Skeletal muscle tissue (tissue), 4 donors: ENCODE measurements around the gene TMEM239. TPM values are rescaled to one million over a fixed set of nuclear protein-coding genes. Genes with fewer than 3 reads are reported as not detected.
"Not testable (repeated sequence)": the region's sequence is repeated elsewhere in the genome, so short reads cannot be mapped to it uniquely, and the experiment has no call there.

ENCODE experiments used
- H3K27ac ChIP-seq: one replicate; pipeline ENCODE4 v1.7.0; 2013; ENCODE audit warnings: mild to moderate bottlenecking, low read depth, low read length, inconsistent platforms
- H3K27me3 ChIP-seq, 3 donors: one replicate each; pipeline ENCODE4 v1.7.0; 2013; ENCODE audit warnings: low read length in 3 of 3; ENCODE audit not compliant: control insufficient read depth in 3 of 3, insufficient read depth in 3 of 3
- H3K36me3 ChIP-seq, 3 donors: one replicate each; pipeline ENCODE4 v1.7.0; 2013; ENCODE audit warnings: low read length in 3 of 3; ENCODE audit not compliant: control insufficient read depth in 3 of 3, insufficient read depth in 3 of 3
- H3K4me1 ChIP-seq, 3 donors: one replicate each; pipeline ENCODE4 v1.7.0; 2013; ENCODE audit warnings: low read length in 3 of 3, mild to moderate bottlenecking in 3 of 3; ENCODE audit not compliant: control insufficient read depth in 3 of 3, insufficient read depth in 3 of 3
- H3K4me3 ChIP-seq, 3 donors: one replicate each; pipeline ENCODE4 v1.7.0; 2013; ENCODE audit warnings: low read length in 3 of 3
- H3K9ac ChIP-seq, 3 donors: one replicate each; pipeline ENCODE4 v1.7.0; 2013; ENCODE audit warnings: low read length in 3 of 3, mild to moderate bottlenecking in 3 of 3, moderate library complexity in 2 of 3, low read depth in 1 of 3
- H3K9me3 ChIP-seq, 3 donors: one replicate each; pipeline ENCODE4 v1.7.0; 2013; ENCODE audit warnings: low read length in 3 of 3; ENCODE audit not compliant: control insufficient read depth in 3 of 3
- total RNA-seq: library from RNA; depleted of rRNA; stranded (reverse); fragments of >200 nt; gene quantifications from one replicate; pipeline ENCODE4 v1.2.3, GENCODE V29; 2014
- donor health status: Osteomylitis.

TMEM239 gene
- total RNA-seq = not detected

DNA sequence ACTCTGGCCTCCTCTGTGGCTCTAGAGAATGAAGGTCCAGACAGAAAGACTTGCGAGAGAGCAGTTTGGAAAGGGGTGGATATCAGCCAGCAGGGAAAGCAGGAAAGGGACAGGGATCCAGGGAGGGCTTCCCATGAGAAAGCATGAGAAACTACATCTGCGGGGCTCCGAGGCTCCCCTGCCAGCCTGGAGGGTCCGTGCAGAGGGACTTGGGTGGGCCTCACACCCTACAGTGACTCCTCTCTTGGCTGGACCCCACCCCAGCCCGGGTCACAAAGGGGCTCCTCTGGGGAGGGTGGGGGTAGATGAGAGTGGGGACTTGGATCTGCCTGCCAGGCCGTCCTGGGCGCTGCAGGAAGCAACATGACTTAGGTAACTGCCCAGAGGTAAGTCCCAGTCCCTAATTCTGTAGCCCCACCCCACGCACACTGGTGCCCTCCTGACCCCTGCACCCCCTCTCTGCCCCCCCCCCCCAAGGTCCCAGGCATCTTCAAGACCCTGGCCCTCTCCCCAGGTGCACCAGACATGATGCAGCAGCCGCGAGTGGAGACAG is at the start of gene TMEM239:
TSS of gene TMEM239 (plus strand) at position 335 of the 553 bp plus-strand sequence. CDS start at position 526, 191 bp downstream.
- no peak within 1 kb of the TSS for H3K27ac ChIP-seq
- peaks cover 21 to 28% (median 27%) of the 10 kb centered on the region in 3 donors for H3K27me3 ChIP-seq

DNA sequence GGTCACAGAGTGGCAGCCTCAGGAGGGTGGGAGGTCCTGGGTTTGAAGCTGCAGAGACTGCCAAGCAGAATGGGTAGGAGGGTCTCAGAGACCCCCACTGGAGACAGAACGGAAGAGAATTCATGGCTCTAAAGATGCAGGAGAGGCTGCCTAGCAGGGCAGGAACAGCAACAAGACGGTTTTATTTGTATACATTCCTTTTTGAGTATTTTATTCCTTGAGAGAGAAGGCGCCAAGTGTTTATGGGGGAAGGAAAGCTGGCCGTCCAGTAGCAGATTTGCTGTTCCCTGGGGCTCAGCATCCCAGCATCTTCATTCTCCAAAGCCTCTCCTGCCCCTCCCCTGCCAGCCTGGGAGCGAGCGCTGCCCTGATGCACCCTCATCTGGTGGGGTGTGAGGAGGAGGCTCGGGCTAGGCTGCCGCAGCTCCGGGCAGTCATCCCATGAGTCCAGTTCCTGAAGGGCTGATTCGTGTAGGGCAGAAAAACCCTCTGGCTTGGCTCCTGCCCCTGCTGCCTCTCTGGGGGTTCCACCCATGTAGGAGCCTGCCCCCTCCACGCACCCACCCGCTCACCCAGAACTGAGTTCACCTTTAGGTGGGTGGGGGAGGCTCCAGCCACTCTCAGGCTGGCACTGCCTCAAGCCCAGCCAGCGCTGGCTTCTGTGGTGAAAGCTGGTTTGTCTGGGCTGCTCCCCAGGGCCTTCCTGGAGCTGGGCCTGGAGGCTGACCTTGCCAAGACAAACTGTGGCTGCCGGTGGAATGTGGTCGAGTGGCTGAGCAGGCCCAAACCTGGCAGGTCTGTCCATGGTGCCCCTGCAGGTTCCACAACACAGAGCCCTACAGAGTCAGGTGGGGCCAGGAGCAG is 48.2 kb upstream of the TMEM239 start:
- Histone ChIP-seq H3K9ac (no peak overlapping the region), H3K4me1 (peaks cover 0 to 7% (median 0%) of the 10 kb centered on the region in 3 donors), H3K27ac (no peak overlapping the region), H3K36me3 (no peaks in the 10 kb centered on the region), H3K4me3 (no peak overlapping the region), H3K27me3 (peaks cover 15 to 39% (median 34%) of the 10 kb centered on the region in 3 donors), H3K9me3 (peaks cover 0 to 2% (median 0%) of the 10 kb centered on the region in 3 donors)

More for the DNA sequence above, at the start of gene TMEM239:
- peaks cover 0 to 3% (median 2%) of the 10 kb centered on the region in 3 donors for H3K9me3 ChIP-seq
- no peak within 1 kb of the TSS for H3K4me3 ChIP-seq
- peaks cover 0 to 13% (median 0%) of the 10 kb centered on the region in 3 donors for H3K4me1 ChIP-seq
- H3K9ac ChIP-seq = no peak within 1 kb of the TSS
- H3K36me3 ChIP-seq = no peaks in the 10 kb centered on the region

DNA sequence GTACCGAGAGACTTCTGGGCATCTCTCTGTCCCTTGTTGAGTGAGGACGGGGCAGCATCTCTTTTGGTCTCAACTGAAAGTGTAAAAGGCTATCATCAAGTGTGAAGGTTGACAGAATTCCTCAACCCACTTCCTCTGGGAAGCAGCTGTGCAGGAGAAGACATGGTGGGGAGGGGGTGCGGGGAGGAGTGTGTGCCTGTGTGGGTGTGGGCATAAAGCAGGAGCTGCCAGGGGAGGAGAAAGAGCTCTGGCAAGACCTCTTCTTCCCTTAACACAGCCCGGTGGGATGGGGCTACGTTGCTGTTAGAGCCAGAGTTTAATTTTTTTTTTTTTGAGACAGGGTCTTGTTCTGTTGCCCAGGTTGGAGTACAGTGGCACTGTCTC is 47.5 kb upstream of the TMEM239 start:
- peaks cover 0 to 7% (median 0%) of the 10 kb centered on the region in 3 donors for H3K4me1 ChIP-seq
- no peaks in the 10 kb centered on the region for H3K36me3 ChIP-seq
- no peak overlapping the region for H3K27ac ChIP-seq
- no peak overlapping the region for H3K4me3 ChIP-seq
- peaks cover 0 to 2% (median 0%) of the 10 kb centered on the region in 3 donors for H3K9me3 ChIP-seq
- H3K9ac ChIP-seq = no peak overlapping the region
- peaks cover 15 to 36% (median 29%) of the 10 kb centered on the region in 3 donors for H3K27me3 ChIP-seq

DNA sequence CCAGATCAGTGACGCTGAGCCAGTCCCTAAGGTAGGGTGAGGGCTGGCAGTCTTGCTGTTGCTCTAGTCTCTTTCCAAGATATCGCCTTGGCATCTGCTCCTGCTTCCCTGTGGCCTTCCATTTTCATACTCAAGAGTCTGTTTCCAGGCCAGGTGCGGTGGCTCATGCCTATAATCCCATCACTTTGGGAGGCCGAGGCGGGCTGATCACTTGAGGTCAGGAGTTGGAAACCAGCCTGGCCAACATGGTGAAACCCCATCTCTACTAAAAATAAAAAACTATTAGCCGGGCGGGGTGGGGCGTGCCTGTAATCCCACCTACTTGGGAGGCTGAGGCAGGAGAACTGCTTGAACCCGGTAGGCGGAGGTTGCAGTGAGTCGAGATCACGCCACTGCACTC is 46.1 kb upstream of the TMEM239 start:
- H3K9me3 ChIP-seq, H3K4me1 ChIP-seq, H3K9ac ChIP-seq, H3K4me3 ChIP-seq, H3K36me3 ChIP-seq, H3K27ac ChIP-seq: not testable (repeated sequence)
- peaks cover 15 to 30% (median 23%) of the 10 kb centered on the region in 3 donors for H3K27me3 ChIP-seq

DNA sequence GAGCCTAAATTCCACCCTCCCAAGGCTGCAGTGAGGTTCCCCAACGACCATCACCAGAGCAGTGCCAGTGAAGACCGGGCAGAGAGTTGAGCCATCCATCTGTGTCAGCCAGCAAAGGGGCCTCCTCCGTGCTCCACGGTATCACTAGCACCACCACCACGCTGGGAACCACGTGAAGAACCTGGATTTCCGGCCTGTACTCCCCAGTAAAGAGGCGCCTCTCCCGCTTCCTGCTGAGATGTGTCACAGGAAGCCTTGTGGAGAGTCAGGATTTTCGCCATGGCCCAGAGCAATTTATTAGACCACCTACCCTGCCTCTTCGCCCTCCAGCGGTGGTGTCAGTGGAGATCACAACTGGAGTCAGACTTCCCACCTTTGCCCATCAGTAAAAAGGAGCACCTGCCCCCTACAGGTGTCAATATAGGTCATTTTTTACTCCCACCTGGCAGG is 44.5 kb upstream of the TMEM239 start:
- Histone ChIP-seq H3K27me3 (peaks cover 15 to 30% (median 23%) of the 10 kb centered on the region in 3 donors), H3K4me3 (no peak overlapping the region), H3K9ac (no peak overlapping the region), H3K4me1 (peaks cover 0 to 7% (median 0%) of the 10 kb centered on the region in 3 donors), H3K36me3 (no peaks in the 10 kb centered on the region), H3K27ac (no peak overlapping the region), H3K9me3 (peaks cover 0 to 3% (median 2%) of the 10 kb centered on the region in 3 donors)

DNA sequence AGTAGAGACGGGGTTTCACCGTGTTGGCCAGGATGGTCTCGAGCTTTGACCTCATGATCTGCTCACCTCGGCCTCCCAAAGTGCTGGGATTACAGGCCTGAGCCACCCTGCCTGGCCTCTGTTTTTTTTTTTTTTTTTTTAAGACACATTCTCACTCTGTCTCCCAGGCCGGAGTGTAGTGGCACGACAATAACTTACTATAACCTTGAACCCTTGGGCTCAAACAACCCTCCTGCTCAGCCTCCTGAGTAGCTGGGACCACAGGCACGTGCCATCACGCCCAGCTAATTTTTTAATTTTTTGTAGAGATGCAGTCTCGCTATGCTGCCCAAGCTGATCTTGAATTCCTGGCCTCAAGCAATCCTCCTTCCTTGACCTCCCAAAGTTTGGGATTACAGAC is 42.4 kb upstream of the TMEM239 start:
- no peaks in the 10 kb centered on the region for H3K4me1 ChIP-seq
- H3K36me3 ChIP-seq = no peaks in the 10 kb centered on the region
- no peak overlapping the region for H3K4me3 ChIP-seq
- no peak overlapping the region for H3K9ac ChIP-seq
- no peak overlapping the region for H3K27ac ChIP-seq
- peaks cover 0 to 3% (median 2%) of the 10 kb centered on the region in 3 donors for H3K9me3 ChIP-seq
- peaks cover 8 to 22% (median 9%) of the 10 kb centered on the region in 3 donors for H3K27me3 ChIP-seq

DNA sequence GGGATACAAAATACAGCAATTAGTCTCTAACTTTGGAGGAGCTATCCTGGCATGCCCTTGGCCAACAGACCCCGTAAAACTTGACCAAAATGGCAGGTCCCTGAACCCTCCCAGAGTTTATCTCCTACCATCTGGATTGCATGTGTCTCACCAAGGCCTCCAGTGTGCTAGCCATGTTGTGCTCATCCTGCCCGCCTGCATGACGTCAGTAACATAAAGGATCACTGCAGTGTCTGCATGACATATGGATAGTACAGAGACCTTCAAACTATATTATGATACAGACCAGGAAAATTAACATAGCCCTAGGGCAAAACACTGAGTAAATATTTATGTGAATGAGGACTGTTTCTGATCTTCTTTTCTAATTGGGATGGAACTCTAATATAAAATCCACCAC is 41.0 kb upstream of the TMEM239 start:
- Histone ChIP-seq H3K9ac (no peak overlapping the region), H3K27me3 (peaks cover 0 to 13% (median 0%) of the 10 kb centered on the region in 3 donors), H3K36me3 (no peaks in the 10 kb centered on the region), H3K4me1 (no peaks in the 10 kb centered on the region), H3K27ac (no peak overlapping the region), H3K9me3 (peaks cover 0 to 3% (median 2%) of the 10 kb centered on the region in 3 donors), H3K4me3 (no peak overlapping the region)

DNA sequence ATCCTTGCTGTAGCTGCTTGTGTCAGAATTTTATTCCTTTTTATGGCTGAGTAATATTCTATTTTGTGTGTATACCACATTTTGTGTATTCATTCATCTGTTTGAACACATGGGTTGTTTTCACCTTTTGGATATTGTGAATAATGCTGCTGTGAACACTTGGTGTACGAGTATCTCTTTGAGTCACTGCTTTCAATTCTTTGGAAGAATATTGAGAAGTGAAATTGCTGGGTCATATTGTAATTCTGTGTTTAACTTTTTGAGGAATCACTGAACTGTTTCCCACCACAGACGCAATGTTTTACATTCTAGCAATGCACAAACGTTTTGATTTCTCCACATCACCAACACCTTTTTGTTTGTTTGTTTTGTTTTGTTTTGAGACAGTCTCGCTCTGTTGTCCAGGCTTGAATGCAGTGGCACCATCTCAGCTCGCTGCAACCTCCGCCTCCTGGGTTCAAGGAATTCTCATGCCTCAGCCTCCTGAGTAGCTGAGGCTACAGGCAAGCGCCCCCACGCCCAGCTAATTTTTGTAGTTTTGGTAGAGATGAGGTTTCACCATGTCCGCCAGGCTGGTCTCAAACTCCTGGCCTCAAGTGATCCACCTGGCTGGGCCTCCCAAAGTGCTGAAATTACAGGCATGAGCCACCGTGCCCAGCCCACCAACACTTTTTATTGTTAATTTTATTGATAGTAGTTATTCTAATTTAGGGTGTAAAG is 37.4 kb upstream of the TMEM239 start:
- no peaks in the 10 kb centered on the region for H3K36me3 ChIP-seq
- H3K9ac ChIP-seq = no peak overlapping the region
- H3K27ac ChIP-seq = no peak overlapping the region
- no peak overlapping the region for H3K4me3 ChIP-seq
- peaks cover 3 to 20% (median 8%) of the 10 kb centered on the region in 3 donors for H3K27me3 ChIP-seq
- H3K4me1 ChIP-seq = no peaks in the 10 kb centered on the region
- H3K9me3 ChIP-seq = peaks cover 0 to 3% (median 0%) of the 10 kb centered on the region in 3 donors

DNA sequence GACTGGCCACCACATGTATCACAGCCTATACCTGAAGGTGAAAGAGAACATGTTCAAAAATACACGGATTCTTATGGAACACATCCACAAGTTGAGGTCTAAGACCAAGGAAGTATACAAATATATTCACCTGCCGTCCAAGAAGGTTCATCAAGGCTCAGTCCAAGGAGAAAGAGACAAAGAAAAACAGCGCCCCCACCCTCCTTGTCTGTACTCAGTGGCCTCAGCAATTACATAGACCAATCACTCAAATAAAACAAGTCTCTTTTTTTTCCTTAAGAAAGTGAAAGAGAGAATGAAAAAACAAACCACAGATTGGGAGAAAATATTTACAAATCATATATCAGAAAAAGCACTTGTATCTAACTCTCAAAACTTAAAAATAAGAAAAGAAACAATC is 35.2 kb upstream of the TMEM239 start:
- Histone ChIP-seq H3K9ac (no peak overlapping the region), H3K27ac (no peak overlapping the region), H3K4me1 (no peaks in the 10 kb centered on the region), H3K9me3 (no peaks in the 10 kb centered on the region), H3K27me3 (peaks cover 3 to 17% (median 8%) of the 10 kb centered on the region in 3 donors), H3K4me3 (no peak overlapping the region), H3K36me3 (no peaks in the 10 kb centered on the region)
